Gastrocnemius medialis (tissue), 4 donors: ENCODE measurements around the gene ALDH3A2. TPM values are rescaled to one million over a fixed set of nuclear protein-coding genes. Genes with fewer than 3 reads are reported as not detected.

Source experiments
- ATAC-seq, 2 donors: fragments of 150-250 bp; one replicate each; pipeline ENCODE4 v1.9.1; 2016
- DNase-seq, 2 donors: peaks; one replicate each; pipeline ENCODE4 v3.0.0-alpha.2; 2019
- H3K27ac ChIP-seq, 4 donors: fragments of 200-600 bp; sonication (generic); 1 replicate in 1 of 4; 2 replicates in 3 of 4; pipeline ENCODE4 v1.5.1; 2016 to 2018; ENCODE audit warnings: mild to moderate bottlenecking in 2 of 4, moderate library complexity in 1 of 4
- H3K27me3 ChIP-seq, 3 donors: fragments of 200-600 bp; sonication (generic) in 2 of 3; 1 replicate in 1 of 3; 2 replicates in 2 of 3; pipeline versions ENCODE4 v1.5.1 to v1.6.0; 2016 to 2019; ENCODE audit warnings: mild to moderate bottlenecking in 1 of 3, moderate library complexity in 1 of 3
- H3K36me3 ChIP-seq, 2 donors: fragments of 200-600 bp; sonication (generic) in 1 of 2; one replicate each; pipeline ENCODE4 v1.5.1; 2017 to 2018
- H3K4me1 ChIP-seq, 2 donors: fragments of 200-600 bp; sonication (generic) in 1 of 2; one replicate each; pipeline ENCODE4 v1.5.1; 2016 to 2017; ENCODE audit warnings: mild to moderate bottlenecking in 2 of 2
- H3K4me3 ChIP-seq, 4 donors: fragments of 200-600 bp; sonication (generic) in 3 of 4; 1 replicate in 1 of 4; 2 replicates in 3 of 4; pipeline ENCODE4 v1.5.1; 2016 to 2019; ENCODE audit warnings: mild to moderate bottlenecking in 2 of 4
- H3K9me3 ChIP-seq, 3 donors: fragments of 200-600 bp; sonication (generic) in 2 of 3; 1 replicate in 1 of 3; 2 replicates in 2 of 3; pipeline ENCODE4 v1.5.1; 2016 to 2019
- CTCF ChIP-seq, 5 experiments: fragments of 450-650 bp in 3 of 5; fragments of 200-600 bp in 2 of 5; sonication (generic) in 2 of 5; IDR thresholded peaks in 4 of 5; conservative IDR thresholded peaks in 1 of 5; 1 replicate in 4 of 5; 2 replicates in 1 of 5; pipeline ENCODE4 v1.5.1; 2016 to 2019; ENCODE audit warnings: antibody characterized with exemption in 5 of 5, mild to moderate bottlenecking in 3 of 5, moderate library complexity in 3 of 5
- POLR2A ChIP-seq, 2 donors: fragments of 450-650 bp; IDR thresholded peaks; one replicate each; pipeline ENCODE4 v1.6.1; 2017; ENCODE audit warnings: antibody characterized with exemption in 2 of 2, mild to moderate bottlenecking in 2 of 2, moderate library complexity in 2 of 2
- in situ Hi-C, 4 donors: fragments of 200-750 bp; cut with MboI; loops; one replicate each; pipeline versions ENCODE4 v1.15.0 to v1.8.0; 2017; ENCODE audit warnings: low sequenced_read_pairs in 4 of 4
- intact Hi-C: fragments of 100-400 bp; cut with DNase I; formaldehyde crosslinking; loops from one replicate; pipeline ENCODE4 v1.15.1; 2023; ENCODE audit warnings: low total_unique reads
- total RNA-seq, 4 donors: library from RNA; depleted of rRNA; stranded (reverse); fragments of >200 nt; gene quantifications; one replicate each; pipeline versions ENCODE4 v1.1.0 to v1.2.3, GENCODE V29; 2016

The ALDH3A2 gene
- total RNA-seq, 4 donors from 2014 or later = 87.6 to 117 (median 98.2) TPM

- in situ Hi-C loops = no loop called here
- no peak for ATAC-seq
Observed at GRCh38 chr17:19707728-19708221, 59.2 kb downstream of the ALDH3A2 start.

GRCh38 chr17:19708431-19709175 is 60.1 kb downstream of the ALDH3A2 start:
- no peaks in the 10 kb centered on the region for H3K36me3 ChIP-seq
- DNase-seq = no peak
- no peak for ATAC-seq
- no peak overlapping the region for H3K4me3 ChIP-seq
- intact Hi-C loops (no loop called here), in situ Hi-C loops (no loop called here)
- no peaks in the 10 kb centered on the region for H3K9me3 ChIP-seq
- no peak for TF ChIP-seq POLR2A (IDR thresholded peaks at IDR 0.05)
- no peak for TF ChIP-seq CTCF (IDR thresholded peaks at IDR 0.05 in 4 of 5, conservative IDR thresholded peaks at IDR 0.05 in 1 of 5)
- no peaks in the 10 kb centered on the region for H3K27me3 ChIP-seq
- no peaks in the 10 kb centered on the region for H3K4me1 ChIP-seq
- no peak overlapping the region for H3K27ac ChIP-seq

More at GRCh38 chr17:19707728-19708221, 59.2 kb downstream of the ALDH3A2 start:
- H3K36me3 ChIP-seq = no peaks in the 10 kb centered on the region
- intact Hi-C loops = no loop called here
- no peaks in the 10 kb centered on the region for H3K9me3 ChIP-seq
- no peak overlapping the region for H3K27ac ChIP-seq
- no peak for DNase-seq
- no peaks in the 10 kb centered on the region for H3K27me3 ChIP-seq
- no peak for TF ChIP-seq POLR2A (IDR thresholded peaks at IDR 0.05)
- TF ChIP-seq CTCF (IDR thresholded peaks at IDR 0.05 in 4 of 5, conservative IDR thresholded peaks at IDR 0.05 in 1 of 5) = no peak
- no peaks in the 10 kb centered on the region for H3K4me1 ChIP-seq
- no peak overlapping the region for H3K4me3 ChIP-seq

DNA sequence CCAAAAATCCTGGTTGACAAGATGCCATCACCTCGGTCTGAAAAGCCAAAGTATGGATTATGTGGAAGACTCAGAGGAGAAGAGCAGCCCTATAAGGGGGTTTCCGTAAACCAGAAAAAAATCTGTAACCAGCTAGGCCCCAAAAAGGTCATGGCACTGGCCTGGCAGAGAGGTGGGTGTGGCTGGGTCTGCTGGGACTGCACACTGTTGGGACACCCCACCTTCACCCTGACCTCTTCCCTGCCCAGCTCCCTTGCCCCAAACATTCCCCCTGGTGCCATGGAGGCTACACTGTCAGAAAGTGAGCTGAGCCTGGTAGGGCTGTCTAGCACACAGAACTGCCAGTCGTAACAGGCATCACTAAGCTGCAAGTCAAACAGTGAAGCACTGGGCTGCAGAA is 61.3 kb downstream of the ALDH3A2 start:
- Histone ChIP-seq H3K27me3 (no peaks in the 10 kb centered on the region), H3K36me3 (no peaks in the 10 kb centered on the region), H3K4me3 (no peak overlapping the region), H3K27ac (no peak overlapping the region), H3K9me3 (no peaks in the 10 kb centered on the region), H3K4me1 (no peaks in the 10 kb centered on the region)
- TF ChIP-seq CTCF (IDR thresholded peaks at IDR 0.05 in 4 of 5, conservative IDR thresholded peaks at IDR 0.05 in 1 of 5) (no peak), POLR2A (IDR thresholded peaks at IDR 0.05) (no peak)
- no peak for ATAC-seq
- intact Hi-C loops (no loop called here), in situ Hi-C loops (no loop called here)
- no peak for DNase-seq

DNA sequence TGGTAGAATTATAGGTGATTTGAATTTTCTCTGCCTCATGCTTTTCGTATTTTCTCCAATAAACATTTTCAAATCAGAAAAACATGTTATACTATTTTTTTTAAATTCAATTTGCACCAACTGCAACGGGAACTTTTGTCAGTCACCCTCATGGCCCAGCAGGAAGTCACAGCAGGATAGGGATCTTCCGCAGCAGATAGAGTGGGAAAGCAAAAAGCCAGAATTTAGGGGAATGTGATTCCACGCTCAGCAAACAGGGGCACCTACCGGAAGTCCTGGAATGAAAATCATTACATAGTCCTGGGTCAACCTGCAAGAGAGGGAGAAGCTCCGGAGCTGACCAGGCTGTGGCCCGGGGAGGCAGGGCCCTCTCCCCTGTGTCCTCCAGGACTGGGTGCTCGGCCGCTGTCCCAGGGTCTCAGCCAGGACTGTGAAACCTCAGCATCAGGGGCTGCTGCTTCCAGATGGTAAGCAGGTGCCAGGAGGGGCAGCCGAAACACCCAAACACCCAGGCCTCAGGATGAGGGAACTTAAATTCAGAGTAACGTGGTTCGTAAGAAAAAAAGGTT is 64.0 kb downstream of the ALDH3A2 start:
- no peaks in the 10 kb centered on the region for H3K9me3 ChIP-seq
- intact Hi-C loops = no loop called here
- peaks cover 0 to 4% of the 10 kb centered on the region in 2 donors for H3K4me1 ChIP-seq
- H3K27me3 ChIP-seq = no peaks in the 10 kb centered on the region
- in situ Hi-C loops = no loop called here
- H3K36me3 ChIP-seq = no peaks in the 10 kb centered on the region
- ATAC-seq (no peak), DNase-seq (no peak)
- no peak overlapping the region for H3K4me3 ChIP-seq
- TF ChIP-seq POLR2A (IDR thresholded peaks at IDR 0.05) = no peak
- TF ChIP-seq CTCF (IDR thresholded peaks at IDR 0.05 in 4 of 5, conservative IDR thresholded peaks at IDR 0.05 in 1 of 5) = no peak
- no peak overlapping the region for H3K27ac ChIP-seq
